HG02981 (cell line): Measurements from ENCODE around the gene FAIM2.

Experiments
- ATAC-seq: cut with Tn5 transposase; IDR thresholded peaks from one replicate; pipeline ENCODE4 v1.9.1; 2021; ENCODE audit warnings: mild to moderate bottlenecking, moderate library complexity; ENCODE audit not compliant: unreplicated experiment

The FAIM2 gene

DNA sequence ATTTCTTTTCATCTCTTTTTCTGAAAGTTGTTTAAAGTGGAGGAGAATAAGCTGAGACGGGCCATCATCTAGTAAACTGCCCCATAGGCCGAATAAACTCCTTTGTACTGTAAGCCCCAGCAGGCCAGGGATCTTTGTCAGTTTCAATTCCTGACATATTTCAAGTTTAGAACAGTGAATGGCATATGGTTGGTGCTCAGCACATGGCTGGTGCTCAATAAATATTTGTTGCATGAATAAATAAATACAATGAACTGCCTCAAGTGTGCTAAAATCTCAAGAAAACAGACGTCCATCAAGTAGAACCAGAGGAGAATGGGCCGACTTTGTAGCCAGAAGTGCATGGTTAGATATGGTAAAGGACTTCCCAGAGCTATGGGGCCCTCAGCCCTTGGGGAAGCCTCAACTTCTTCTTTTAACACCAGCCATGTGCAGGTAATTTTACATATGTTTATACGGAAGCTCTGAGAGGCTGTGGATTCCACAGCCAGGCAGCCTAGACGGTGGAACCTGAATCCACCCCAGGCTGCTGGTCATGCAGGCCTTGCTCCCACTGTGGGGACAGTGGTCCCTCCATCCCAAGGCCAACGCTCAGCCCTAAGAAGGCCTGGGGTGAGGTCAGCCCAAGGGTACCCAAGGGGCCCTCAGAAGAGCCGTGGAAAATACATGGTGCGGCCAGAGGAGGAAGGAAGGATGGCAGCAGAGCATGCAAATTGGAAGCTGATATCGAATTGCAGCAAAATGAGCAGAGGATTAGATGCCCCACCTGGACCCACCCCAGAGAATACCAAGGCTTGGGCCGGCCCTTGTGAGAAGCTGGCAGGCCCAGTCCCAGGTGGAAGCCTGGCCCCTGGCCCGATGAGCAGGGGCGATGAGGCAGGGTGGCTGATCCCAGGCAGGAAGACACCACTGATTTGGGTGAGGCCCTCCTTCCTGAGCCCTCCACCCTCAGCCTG, 38.1 kb upstream of the FAIM2 start:
- no peak for ATAC-seq

DNA sequence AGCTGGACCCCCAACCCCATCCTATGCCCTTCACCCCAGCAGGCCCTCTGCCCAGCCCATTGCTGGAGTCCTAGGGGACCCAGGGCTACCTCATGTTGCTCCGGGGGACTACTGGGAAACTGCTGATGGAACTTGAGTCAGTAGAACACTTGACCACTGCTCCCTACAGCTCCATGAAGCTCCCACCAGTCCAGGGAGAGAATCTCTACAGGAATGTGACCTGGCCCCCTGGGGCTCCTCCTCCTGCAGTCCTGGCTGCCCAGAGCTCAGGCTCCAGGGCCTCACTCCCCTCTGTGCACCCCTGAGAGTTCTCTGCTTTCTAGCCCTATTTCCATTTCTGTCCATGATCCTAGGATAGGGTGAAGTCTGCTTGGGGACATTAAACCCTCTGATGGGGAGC, 36.0 kb upstream of the FAIM2 start:
- ATAC-seq, result no peak

DNA sequence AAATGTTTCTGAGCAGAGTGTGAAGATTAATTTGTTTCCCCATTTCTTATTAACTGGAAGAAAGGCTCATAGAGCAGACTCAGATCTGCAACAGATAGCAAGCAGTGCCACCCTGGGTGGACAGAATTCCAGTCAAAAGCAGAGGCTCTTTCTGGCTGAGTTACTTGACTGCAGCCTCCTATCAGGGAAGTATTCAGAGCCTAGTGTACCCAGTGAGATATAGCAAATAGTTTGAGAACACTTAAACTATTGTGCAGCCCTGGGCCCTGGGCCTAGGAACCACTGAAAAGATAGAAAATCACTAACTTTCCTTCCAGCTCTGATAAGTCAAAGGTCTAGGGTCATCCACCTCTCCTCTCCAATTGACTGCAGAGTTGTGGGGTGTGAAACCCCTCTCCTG, 35.6 kb upstream of the FAIM2 start:
- ATAC-seq, result no peak

DNA sequence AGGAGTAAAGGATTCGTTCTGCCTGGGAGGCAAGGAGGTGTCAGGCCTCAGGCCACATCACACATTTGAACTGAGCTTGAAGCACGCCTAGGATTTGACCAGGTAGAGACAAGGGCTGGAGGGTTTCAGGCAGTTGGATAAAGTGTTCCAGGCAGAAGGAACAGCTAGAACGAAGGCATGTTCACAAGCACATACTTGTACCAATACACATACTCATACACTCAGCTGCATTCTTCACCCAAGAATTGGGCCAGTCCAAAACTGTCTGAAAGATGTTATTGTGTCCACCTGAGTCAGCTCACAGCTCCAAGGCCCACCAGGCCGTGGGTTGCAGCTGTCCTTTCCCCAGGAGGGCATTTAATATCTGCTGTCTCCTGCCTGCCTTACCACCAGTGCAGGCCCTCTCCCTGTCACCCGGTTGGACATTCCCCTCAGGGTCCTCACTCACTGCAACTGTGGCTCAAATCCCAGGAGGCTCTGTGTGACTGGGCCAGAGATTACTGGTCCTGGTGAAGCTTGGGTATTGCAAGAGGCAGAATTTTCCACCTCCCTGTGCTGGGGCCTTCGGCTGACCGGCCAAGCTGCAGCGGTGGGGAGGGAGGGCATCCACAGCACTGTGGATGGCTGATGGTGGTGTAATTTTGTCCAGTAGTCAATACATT, 34.1 kb upstream of the FAIM2 start:
- no peak for ATAC-seq

DNA sequence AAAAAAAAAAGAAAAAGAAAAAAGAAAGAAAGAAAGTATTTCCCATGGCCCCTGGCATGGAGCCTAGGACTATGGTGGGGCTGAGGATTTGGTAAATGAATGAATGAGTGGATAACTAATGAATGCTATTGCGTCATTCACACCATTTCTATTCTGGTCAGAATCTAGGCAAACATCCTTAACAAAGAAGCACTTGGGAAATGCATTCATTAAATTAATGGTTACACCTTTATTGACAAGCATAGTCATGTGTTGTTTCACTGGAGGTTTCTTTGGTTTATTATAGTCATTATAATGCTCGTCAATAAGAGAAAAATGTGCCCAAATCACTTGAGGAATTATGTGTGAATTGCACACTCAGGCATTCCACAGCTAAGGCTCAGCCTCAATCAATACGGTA, 33.2 kb upstream of the FAIM2 start:
- no peak for ATAC-seq

DNA sequence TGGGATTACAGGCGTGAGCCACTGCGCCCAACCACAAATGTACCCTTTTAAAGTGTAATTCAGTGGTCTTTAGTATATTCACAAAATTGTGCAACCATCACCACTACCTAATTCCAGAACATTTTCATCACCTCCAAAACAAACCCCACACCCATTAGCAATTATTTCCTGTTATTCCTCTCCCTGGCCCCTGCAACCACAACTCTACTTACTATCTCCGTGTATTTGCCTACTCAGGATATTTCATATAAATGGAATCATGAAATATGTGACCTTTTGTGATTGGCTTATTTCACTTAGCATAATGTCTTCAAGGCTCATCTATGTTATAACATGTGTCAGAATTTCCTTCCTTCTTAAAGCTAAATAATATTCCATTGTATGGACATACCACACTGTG, 30.8 kb upstream of the FAIM2 start:
- no peak for ATAC-seq

DNA sequence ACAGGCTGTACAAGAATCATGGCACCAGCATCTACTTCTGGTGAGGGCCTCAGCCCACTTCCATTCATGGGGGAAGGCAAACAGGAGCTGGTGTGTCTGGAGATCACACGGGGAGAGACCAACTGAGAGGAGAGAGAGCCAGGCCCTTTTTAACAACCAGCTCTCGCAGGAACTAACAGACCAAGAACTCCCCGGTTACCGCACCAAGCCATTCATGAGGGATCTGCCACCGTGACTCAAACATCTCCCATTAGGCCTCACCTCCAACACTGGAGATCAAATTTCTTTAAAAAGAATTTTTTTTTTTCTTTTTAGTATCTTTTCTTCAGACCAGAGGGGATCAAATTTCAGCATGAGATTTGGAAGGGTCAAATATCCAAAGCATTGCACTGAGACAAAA, 30.1 kb upstream of the FAIM2 start:
- ATAC-seq, result no peak

DNA sequence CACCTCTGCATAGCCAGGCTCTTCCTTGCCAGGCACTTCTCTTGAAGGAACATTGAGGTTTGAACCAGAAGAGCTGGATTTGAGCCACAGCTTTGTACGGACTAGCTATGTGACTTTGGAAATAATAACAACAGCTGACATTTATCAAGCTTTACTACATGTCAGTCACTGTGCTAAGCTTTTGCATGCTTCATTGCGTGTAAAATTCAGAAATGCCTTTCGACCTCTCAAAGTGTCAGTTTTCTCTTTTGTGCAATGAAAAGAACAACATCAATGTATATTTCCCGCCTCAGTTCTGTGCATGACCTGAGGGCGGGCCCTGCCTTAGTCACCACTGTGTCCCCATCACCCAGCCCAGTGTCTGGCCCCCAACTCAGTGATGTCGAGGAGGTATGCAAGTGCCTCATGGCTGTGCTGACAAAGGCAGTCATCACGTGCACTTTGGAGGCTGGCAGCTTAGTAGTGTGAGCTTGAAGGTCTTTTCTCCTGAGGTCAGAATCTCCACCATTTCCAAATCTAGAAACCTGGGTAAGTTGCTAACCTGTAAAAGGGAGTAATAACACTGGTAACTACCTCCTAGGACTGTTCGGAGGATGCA, 28.9 kb upstream of the FAIM2 start:
- ATAC-seq, result no peak

DNA sequence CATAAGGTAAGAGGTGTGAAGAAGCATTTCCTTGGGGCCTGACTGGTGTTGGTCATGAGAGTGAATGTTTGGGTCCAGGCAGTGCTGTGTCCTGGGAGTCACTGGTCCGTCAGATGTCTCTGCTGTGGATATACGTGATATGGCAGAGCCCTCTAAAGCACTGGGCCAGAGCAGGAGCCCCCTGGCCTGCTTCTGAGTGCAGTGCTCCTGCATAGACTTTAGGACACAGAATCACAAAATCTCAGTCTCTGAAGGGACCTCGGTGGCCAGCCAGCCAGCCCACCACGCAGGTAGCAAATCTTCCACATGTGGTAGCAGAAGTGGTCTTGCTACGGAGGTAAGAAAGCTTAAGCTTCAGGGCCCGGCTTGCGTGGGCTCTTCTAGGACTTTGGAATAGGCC, 28.3 kb upstream of the FAIM2 start:
- ATAC-seq, result no peak

DNA sequence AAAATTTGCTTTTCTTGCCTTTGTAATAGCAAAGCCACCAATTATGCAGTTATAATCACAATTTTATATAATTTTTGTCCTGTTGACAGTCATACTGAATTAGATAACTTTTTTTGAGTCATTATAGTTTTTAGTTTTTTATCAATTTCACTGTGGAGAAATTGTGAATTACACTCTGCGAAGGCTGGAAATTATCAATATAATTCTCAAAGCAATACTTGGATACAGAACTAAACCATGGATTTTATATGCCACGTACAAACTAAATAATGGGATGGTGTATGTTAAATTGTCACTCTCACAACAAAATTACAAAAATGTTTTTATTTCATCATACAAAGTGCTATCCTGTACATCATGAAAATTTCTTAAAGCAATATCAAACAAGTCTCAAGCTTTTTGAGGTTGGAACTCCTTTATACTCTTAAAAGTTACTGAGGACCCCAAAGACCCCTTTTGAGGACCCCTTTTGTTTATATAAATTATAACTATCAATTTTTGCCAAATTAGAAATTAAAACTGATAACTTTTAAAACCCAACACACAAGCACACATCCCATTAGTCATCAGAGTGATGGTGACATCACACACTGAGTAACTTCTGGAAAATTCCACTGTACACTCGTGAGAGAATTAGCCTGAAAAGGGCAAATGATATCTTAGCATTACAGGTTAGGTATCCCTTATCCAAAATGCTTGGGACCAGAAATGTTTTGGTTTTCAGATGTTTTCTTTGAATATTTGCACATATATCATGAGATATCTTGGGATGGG, 27.0 kb upstream of the FAIM2 start:
- ATAC-seq, result no peak

DNA sequence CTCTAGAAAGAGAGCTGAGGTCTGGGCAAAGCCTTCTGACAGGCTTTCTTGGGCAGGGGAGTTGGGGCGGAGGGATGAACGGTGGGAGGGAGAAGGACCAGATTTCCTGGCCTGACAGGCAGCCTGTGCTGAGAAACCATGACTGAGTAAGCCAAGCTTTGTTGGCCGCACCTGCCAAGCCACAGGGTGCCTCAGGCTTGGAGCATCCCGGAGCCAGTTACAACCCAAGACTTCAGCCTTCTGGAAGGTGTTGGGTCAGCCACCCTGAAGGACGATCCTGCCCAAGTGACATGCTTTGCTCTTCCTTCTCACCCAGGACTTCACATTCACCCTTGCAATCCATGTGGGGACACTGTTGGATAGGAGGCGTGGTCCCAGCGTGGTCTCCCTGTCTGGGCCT, 25.9 kb upstream of the FAIM2 start:
- ATAC-seq, result no peak

DNA sequence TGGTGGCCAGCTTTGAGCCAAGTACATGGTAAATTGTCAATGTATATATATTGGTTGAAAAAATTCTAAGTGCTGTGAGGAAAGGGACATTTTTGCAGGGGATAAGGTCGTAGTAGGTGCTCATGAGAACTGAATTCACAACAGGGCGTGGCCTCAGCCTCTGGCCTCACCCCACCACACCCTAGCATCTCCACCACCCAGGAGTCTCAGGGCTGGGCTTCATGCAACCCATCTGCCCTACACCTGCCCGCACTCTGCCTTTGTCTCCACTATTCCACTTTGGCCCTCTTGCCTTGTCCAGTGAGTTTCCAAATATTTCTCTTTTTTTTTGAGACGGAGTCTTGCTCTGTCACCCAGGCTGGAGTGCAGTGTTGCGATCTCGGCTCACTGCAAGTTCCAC, 24.8 kb upstream of the FAIM2 start:
- ATAC-seq, result no peak

DNA sequence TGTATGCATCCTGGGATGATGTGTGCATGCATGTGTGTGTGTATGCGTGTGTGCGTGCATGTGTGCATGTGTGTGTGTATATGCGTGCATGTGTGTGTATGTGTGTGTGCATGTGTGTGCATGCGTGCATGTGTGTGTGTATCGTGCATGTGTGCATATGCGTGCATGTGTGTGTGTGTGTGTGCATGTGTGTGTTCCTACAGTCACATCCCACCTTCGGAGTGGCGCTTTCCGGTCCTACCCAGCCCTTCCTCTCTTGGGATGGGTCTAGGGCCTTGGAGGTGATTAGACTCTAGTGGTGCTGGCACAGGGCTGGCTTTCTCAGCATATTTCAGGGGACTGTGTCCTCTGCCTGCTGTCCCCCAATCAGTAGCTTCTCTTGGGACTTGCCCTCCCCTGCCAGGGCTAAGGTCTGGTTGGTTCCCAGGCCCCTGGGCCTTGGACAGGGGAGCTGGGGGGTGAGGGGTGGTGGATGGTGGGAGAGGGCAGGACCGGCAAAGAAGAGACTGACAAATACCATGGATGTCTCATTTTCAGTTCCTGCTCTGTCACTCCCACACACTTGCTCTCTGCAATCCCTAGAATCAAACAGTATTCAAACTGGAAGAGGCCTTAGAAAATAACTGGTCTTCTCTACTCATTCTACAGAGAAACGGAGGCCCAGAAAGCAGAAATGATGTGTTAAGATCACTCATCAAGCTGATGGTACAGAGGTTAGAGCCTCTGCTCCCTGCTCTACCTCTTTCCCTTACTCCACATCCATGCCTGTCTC, 21.9 kb upstream of the FAIM2 start:
- ATAC-seq, result no peak

DNA sequence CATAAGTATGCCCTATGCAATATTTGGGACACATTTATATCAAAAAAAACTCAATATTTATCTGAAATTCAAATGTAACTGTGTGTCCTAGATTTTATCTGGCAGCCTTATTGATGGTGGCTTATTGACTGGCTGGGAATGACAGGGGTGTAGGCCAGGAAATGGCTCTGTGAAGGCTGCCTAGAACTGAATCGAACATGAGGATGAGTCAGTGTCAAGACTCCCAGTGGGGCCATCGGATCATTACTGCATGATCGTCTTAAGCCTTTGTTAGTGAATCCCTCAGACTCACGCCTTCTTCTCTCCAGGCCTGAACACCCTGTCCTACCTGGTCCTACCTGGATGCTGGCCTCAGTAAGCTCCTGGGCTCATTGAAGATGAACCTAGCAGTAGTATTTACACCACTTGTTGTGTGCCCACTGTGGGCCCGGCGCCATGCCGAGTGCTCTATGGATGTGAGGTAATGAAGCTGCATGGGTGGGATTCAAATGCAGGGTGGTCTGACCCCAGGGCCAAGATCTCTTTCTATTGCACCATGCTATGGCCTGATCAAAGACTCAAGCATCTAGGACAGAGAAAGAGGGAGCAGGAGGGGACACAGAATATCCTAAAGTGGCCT, 21.0 kb upstream of the FAIM2 start:
- no peak for ATAC-seq

DNA sequence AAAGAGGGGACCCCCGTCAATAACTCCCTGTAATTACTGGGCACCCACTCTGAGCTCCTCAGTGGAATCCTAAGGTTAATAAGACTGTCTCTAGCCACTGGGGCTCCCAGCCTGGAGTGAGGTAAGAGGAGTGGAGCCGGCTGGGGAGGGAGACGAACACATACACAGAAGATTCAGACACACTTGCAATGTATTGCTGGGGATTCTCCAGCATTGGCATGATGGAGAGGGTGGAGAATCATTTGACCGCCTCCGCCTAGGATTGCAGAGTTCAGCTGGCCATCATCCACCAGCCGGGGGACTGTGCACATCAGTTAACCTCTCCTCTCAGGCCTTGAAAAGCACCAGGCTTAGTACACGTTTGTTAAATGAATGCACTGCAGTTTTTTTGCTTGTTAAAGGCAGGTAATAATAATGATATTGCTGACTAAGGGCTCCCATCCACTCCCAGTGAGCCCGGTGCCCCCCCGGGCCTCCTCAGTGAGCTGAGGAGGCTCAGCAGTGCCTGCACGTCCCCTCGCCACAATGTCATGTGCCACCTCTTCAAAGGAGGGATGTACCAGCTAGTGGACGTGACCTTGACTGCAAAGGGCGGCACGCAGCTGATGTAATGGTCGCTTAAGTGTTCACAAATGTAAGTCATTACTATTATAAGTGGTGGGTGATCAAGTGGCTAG, 20.3 kb upstream of the FAIM2 start:
- no peak for ATAC-seq

DNA sequence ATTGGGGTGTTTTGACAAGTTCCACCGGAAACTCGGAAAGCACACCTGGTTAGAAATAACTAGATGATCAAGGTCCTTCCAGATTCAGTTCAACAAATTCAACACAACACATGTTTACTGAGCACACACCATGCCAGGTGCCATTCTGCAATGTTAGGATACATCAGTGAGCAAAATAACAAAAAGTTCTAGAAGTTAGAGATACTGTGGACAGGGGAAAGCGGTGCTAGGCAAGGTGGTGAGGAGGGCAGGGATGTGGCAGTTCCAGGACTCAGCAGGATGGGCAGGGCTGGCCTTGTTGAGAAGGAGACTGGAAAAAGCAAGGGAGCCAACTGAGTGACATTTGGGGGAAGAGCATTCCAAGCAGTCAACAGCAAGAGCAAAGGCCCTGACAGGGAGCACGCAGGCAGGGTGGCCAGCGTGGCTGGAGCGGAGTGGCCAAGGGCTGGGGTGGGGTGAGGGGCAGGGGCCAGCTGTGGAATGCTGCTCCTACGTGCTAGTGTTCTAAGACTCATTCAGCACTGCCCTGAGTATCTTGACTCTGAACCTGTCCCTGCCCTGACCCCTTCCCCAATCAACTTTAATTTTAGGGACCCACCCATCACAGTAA, 19.4 kb upstream of the FAIM2 start:
- no peak for ATAC-seq

DNA sequence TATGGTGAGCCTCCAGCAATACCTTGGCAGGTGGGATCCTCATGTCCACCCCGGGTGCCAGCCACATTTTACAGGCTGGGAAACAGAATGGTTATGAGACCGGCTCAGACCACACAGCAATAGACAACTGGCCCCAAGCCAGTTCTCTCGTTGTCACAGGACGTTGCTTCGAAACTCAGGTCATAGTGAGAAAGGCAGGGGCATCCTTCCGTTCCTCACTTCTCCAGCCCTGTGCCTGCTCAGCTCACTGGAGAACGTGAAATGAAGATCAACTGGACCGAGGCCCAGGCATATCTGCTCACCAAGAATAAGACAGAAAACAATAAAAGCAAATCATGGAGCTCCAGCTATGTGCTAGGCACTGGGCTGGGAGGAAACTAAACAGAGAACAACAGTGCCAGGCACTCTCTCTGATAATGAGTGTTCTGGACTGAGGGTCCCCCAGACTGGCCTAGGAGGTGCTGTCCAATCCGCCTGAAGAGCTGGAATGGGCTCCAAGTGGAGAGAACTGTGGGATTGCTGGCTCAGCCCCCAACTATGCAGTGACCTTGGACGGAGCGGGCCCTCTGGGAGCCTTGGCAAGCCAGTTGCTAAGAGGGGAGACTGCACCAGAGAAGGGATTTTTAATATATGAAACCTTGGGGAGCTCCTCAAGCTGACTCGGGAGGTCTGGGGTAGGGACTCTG, 18.8 kb upstream of the FAIM2 start:
- ATAC-seq, result no peak

DNA sequence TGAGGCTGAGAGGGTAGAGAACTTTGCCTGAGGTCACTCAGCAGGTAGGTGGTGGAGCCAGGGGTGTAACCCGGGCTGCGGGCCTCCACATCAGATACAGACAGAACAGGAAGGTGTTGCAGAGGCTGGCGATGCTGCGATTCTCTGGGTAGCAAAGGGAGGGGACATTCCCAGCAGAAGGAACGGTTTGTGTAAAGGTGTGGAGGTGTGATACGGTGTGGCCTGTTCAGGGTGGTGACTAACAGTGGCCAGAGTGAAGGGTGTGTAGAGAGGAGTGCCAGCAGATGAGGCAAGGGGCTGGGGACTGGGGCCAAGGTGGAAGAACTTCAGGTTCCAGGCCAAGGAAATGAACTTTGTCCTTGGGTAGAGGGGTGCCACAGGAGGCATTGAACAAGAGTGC, 18.2 kb upstream of the FAIM2 start:
- no peak for ATAC-seq

DNA sequence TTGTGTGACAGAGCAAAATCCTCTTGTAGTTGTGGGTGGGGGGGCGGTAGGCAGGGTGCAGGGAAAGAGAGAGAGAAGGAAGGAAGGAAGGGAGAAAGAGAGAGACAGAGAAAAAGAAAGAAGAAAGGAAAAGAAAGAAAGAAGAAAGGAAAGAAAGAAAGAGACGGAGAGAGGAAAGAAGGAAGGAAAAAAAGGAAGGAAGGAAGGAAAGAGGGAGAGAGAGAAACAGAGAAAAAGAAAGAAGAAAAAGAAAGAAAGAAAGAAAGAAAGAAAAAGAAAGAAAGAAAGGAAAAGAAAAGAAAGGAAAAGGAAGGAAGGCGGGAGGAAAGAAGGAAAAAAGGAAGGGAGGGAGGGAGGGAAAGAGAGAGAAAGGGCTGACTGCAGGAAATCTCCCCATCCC, 17.6 kb upstream of the FAIM2 start:
- no peak for ATAC-seq
